ENCODE measurements around the gene KRTAP5-5.
"Not testable (repeated sequence)": the region's sequence is repeated elsewhere in the genome, so short reads cannot be mapped to it uniquely, and the experiment has no call there.

The KRTAP5-5 gene, protein sequence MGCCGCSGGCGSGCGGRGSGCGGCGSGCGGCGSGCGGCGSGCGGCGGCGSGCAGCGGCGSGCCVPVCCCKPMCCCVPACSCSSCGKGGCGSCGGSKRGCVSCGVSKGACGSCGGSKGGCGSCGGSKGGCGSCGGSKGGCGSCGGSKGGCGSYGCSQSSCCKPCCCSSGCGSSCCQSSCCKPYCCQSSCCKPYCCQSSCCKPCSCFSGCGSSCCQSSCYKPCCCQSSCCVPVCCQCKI

DNA sequence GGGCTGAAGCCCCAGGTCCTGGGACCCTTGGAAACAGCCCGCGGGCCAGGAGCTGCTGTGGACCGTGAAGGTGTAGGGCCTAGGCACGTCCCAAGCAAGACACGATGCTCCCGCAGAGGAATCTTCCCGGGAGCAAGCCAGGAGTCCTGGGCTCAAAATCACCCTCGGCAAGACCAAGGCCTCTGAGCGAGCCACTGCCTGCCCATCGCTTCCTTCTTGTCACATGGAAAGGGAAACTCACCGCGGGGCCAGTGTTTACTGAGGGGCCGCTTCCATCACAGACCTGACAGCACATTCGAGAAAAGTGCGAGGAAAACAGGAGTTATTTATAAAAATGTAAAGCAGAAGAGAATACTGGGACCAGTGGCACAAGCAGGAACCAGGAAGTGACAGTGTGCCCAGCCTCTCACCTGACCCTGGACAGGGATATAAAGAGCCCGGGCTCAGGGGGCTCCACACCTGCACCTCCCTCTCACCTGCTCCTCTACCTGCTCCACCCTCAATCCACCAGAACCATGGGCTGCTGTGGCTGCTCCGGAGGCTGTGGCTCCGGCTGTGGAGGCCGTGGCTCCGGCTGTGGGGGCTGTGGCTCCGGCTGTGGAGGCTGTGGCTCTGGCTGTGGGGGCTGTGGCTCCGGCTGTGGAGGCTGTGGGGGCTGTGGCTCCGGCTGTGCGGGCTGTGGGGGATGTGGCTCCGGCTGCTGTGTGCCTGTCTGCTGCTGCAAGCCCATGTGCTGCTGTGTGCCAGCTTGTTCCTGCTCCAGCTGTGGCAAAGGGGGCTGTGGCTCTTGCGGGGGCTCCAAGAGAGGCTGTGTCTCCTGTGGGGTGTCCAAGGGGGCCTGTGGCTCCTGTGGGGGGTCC lies at the start of gene KRTAP5-5:
TSS of gene KRTAP5-5 (plus strand) at position 450 of the 860 bp plus-strand sequence. CDS start at position 516, 66 bp downstream.
- DNase-seq, result no peak

DNA sequence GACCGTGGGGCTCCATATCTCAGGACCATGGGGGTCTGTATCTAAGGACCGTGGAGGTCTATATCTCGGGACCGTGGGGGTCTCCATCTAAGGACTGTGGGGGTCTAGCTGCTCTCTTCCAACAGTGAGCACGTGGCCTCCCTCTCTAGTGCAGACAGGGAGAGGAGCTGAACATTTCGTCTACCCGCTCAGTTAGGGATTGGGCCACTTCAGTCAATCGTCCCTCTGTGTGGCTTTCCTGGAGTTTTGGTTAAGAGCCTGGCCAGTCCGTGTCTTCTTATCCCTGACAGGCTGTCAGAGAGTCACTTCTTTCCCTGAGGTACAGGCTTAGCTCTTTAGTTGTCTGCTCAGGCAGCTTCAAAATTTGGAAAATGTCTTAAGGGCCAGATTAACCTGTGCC lies 47.6 kb upstream of the KRTAP5-5 start:
- no peak for DNase-seq

DNA sequence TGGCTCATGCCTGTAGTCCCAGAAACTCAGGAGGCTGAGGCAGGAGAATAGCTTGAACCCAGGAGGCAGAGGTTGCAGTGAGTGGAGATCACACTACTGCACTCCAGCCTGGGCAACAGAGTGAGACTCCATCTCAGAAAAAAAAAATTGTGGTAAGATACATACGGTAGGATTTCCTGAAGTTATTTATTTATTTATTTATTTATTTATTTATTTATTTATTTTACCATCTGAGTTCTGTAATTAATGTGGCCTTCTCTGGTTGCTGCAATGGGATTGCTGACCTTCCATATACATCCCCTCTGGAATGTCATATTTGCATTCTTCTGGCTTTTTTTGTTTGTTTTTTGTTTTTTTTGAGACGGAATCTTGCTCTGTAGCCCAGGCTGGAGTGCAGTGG lies 46.7 kb upstream of the KRTAP5-5 start:
- not testable (repeated sequence) for DNase-seq

DNA sequence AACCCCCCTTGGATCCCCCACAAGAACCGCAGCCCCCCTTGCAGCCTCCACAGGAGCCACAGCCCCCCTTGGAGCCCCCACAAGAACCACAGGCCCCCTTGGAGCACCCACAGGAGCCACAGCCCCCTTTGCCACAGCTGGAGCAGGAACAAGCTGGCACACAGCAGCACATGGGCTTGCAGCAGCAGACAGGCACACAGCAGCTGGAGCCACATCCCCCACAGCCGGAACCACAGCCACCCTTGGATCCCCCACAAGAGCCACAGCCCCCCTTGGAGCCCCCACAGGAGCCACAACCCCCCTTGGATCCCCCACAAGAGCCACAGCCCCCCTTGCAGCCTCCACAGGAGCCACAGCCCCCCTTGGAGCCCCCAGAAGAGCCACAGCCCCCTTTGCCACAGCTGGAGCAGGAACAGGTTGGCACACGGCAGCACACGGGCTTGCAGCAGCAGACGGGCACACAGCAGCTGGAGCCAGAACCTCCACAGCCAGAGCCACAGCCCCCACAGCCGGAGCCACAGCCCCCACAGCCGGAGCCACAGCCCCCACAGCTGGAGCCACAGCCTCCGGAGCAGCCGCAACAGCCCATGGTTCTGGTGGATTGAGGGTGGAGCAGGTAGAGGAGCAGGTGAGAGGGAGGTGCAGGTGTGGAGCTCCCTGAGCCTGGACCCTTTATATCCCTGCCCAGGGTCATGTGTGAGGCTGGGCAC lies 44.8 kb upstream of the KRTAP5-5 start, which contains the start of gene KRTAP5-1:
TSS of gene KRTAP5-1 (minus strand) at position 623 of the 710 bp plus-strand sequence. CDS start at position 589, 34 bp downstream.
- not testable (repeated sequence) for DNase-seq

DNA sequence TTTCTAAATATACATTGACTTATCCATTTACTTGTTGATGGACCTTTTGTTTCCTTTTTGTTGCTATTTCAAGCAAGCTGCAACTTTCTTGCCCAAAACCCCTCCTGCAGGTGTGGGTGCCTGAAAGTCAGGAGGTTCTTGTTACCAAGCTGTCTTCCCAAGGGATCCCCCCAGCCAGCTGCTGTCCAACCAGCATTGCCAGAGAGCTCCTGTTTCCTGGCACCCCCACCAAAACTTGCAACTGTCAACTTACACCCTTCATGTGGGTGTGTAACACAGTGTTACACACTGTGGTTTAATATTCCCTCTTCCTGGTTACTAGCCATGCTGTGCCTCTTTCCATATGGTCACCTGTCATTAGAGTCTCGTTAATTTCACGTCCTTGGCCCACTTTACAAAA lies 42.9 kb upstream of the KRTAP5-5 start:
- no peak for DNase-seq

DNA sequence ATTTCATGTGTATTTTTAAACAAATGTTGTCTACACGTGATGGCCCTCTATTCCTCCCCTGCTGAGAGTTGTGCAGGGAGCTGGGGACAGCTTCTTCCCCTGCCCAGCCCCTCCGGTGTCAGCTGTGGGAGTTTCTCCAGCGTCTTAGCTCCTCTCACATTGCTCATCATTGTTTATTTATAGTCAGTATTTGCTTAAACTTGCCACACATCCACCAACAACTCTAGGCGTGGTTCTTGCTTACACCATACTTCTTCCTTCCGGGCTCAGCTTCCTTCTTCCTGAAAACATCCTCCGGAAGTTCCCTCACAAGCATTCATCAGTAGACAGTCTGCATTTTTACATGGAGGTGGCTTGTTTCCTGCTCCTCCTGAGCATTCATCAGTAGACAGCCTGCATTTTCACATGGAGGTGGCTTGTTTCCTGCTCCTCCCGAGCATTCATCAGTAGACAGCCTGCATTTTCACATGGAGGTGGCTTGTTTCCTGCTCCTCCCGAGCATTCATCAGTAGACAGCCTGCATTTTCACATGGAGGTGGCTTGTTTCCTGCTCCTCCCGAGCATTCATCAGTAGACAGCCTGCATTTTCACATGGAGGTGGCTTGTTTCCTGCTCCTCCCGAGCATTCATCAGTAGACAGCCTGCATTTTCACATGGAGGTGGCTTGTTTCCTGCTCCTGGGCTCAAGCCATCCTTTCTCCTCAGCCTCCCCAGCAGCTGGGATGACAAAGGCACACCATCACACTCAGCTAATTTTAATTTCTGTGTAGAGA lies 40.2 kb upstream of the KRTAP5-5 start:
- DNase-seq, result not testable (repeated sequence)

DNA sequence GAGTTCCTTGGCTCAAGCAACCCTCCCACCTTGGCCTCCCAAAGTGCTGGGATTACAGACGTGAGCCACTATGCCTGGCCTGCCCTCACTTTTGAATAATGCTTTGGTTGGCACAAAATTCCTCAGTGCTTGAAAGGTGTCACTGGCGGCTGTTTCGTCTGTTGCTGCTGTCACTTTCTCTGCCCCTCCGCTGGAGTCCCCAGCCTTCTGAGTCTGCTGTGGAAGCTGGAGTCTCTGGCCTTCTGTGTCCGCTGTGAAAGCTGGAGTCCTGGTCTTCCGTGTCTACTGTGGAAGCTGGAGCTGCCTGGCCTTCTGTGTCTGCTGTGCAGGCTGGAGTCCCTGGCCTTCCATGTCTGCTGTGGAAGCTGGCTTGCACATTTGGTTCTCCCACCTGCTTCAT lies 39.6 kb upstream of the KRTAP5-5 start:
- no peak for DNase-seq

DNA sequence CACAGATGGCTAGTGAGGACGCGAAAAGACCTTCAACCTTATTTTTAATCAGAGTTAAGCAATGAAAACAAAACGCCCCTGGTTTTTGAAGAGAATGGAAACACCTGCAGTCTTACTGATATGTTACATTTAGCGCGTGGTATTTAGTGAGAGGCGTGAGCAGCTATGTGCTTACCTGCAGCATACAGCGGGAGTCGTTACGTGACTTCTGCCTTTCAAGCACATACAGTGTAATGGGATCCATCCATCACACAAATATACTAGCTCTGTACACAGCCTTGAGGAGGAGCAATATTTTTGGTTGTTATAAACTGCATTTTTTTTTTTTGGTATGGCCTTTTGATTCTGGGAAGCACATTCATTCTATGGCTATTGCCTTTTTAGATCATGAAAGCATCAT lies 36.9 kb upstream of the KRTAP5-5 start:
- no peak for DNase-seq

DNA sequence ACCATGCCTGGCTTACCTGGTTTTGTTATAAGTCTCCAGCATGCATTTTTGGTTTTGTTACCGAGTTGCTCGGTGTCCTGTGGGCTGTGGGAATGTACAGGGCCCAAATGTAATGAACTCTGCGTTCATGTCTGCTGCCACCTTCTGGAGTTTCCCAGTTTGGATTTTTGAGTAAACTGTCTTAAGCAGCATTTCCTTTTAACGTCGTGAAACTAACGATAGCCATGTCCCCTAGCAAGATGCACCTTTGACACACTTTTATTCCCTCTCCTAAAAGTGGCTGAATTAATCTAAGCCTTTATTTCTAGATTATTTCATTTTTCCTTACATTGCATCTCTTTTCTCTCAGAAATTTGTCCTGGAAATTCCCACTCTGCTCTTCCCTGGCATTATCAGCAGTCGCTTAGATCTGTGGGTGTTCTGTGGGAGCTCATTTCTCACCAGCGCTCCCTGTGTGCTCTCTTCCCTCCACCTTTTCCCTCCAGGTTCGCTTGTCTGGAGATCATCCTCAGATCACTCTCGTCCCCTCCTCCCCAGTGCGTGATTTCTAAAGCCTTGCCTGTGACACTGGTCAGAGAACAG lies 33.5 kb upstream of the KRTAP5-5 start:
- not testable (repeated sequence) for DNase-seq

DNA sequence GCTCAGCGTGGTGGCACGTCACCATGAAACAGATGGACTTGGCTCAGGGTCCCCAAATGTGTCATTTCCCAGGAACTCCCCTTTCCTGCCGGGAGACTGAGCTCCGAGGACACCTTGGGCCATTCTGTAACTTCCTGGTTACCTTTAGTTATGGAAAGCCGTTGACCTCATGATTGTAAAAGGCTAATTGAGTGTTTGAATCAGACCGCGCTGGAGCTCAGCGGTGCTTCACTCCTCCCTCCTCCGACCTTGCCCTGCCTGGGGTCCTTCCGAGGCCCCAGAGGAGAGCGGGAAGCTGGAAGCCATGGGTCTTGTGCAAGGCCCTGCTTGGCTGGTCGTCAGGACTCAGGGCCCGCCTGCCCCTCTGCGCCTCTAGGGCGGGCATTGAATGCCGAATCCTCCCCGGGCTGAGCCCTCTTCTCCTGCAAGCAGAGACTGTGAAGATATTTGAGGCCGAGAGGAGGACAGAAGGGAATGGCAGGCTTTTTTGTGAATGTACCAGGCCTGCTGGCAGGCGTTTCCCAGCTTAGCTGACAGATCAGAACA lies 32.9 kb upstream of the KRTAP5-5 start:
- not testable (repeated sequence) for DNase-seq

DNA sequence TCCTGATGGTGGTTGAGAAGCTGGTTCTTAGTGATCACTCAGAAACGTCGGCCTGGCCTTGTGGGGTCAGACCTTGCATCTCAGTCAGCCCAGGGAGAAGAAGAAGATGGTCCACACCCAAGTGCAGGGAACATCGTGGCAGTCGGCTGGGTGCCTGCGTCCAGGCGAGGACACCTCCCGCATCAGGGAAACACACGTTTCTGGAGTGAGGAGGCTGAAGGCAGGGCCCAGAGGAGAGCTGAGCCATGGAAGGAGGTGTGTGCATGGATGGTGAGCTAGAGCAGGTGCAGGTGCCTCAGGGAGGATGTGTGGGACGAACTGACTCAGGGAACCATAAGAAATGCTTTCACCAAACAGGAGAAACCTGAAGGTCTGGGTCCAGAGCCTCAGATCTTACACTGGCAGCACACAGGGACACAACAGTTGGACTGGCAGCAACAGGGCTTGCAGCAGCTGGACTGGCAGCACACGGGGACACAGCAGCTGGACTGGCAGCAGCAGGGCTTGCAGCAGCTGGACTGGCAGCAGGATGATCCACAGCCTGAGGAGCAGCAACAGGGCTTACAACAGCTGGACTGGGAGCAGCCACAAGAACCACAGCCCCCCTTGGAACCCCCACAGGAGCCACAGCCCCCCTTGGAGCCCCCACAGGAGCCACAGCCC lies 32.1 kb upstream of the KRTAP5-5 start:
- no peak for DNase-seq

DNA sequence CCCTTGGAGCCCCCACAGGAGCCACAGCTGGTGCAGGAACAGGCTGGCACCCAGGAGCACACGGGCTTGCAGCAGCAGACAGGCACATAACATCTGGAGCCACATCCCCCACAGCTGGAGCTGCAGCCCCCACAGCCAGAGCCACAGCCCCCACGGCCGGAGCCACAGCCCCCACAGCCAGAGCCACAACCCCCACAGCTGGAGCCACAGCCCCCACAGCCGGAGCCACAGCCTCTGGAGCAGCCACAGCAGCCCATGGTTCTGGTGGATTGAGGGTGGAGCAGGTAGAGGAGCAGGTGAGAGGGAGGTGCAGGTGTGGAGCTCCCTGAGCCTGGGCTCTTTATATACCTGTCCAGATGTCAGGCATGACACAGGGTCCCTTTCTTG lies 31.6 kb upstream of the KRTAP5-5 start, which contains the start of gene KRTAP5-2:
TSS of gene KRTAP5-2 (minus strand) at position 301 of the 387 bp plus-strand sequence. CDS start at position 257, 44 bp downstream.
- DNase-seq, result no peak

DNA sequence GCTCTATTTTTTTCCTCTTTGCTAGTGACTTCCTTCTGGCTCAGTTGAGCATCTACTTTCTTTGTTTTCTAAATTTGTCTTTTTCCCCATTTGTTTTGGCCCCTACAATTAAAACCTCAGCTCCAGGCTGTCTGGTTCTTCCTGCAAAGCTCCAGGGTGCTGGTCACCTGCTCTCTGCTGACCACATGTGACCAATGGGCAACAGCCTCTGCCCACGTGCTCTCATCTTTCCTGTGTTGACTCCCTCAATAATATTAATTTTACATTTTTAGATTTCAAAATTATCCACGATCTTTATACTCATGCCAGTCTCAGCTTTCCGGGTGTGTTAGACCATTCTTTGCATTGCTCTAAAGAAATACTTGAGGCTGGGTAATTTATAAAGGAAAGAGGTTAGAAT lies 31.2 kb upstream of the KRTAP5-5 start:
- DNase-seq, result not testable (repeated sequence)

DNA sequence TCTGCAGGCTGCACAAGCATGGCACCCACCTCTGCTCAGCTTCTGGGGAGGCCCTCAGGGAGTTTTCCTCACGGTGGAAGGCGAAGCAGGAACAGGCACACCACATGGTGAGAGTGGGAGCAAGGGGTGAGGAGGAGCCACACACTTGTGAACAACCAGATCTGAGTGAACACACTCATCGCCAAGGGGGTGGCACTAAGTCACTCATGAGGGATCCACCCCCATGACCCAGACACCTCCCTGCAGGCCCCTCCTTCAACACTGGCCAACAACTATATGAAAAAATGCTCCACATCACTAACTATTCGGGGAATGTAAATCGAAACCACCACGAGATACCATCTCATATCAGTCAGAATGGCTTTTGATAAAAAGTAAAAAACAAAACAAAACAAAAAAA lies 30.8 kb upstream of the KRTAP5-5 start:
- DNase-seq, result no peak

DNA sequence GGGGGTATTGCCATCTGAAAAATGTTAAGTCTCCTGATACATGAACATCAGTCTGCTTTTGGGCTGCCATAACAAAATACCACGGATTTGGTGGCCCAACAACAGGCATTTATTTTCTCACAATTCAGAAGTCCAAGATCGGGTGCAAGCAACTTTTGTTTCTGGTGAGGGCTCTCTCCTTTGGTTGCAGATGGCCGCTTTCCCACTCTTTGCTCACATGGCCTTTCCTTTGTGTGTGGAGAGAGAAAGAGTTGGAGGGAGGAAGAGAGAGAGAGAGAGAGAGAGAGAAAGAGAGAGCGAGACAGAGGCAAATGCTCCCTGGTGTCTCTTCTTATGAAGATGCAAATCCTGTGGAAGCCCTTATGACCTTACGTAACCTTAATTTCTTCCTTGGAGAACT lies 28.9 kb upstream of the KRTAP5-5 start:
- no peak for DNase-seq

DNA sequence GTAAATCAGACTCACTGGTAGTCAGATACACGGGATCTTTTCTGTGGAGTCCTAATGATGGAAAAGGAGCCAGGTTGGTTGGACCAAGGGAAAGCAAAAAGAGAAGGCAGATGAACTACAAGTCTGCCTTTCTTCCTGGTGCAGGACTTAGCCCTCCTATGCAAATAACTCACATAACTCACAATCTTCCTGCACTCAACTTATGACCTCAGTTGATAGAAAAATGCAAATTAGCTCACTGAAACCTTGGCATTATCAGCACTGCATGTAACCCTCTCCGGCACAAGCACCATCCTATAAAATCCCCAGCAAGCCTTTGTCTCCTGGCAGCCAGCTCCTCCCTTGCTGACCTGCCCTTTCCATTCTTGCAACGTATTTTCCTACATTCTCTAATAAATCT lies 27.9 kb upstream of the KRTAP5-5 start:
- not testable (repeated sequence) for DNase-seq

DNA sequence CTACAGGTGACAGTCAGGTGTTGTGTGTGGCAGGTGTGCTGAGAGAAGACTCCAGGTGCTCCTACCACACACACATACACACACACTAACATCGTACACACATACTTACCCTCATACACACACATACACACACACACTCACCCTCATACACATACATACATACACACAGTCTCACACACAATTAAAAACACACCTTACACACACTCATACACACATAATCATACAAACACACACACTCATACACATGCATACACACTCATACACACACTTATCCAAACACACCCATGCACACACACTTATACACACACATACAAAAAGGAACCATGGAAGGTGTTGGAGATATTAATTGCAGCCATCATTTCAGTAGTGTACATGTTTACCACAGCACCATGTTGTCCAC lies 25.9 kb upstream of the KRTAP5-5 start:
- no peak for DNase-seq

DNA sequence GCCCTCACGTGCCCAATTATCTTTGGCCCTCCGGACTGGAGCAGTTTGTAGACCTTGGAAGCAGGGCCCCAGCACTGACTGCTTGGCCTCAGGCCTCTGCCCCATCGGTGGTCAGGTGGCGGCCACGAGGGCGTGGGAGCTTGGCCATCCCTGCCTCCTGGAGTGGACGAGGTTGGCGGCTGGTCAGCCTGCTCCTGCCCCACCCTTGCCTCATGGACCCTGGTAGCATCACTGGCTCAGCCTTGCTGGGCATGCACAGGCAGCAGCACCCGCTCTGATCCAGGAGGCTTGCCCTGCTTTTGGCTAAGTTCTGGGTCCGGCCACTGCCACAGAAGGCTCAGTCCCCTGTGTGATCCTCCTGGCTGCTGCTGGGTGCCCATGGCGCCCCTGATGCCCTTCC lies 25.4 kb upstream of the KRTAP5-5 start:
- DNase-seq, result no peak

DNA sequence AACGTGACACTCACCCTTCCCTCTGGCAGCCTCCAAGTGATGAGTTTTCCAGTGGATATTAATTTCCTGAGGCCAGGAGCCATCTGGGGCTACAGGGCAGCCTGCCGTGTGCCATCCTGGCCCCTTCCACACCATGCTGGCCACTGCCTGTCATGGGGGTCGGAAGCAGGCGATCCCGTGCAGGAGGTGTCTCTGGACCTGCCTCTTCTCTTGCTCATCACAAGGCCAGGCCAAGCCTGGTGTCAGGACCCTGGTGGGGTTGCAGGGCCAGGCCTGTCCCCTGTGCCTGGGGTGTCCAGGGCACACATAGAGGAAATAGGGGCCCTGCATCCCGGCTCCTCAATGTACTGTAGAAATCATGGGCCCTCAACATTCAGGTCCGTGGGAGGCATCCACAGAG lies 24.9 kb upstream of the KRTAP5-5 start:
- DNase-seq, result no peak

DNA sequence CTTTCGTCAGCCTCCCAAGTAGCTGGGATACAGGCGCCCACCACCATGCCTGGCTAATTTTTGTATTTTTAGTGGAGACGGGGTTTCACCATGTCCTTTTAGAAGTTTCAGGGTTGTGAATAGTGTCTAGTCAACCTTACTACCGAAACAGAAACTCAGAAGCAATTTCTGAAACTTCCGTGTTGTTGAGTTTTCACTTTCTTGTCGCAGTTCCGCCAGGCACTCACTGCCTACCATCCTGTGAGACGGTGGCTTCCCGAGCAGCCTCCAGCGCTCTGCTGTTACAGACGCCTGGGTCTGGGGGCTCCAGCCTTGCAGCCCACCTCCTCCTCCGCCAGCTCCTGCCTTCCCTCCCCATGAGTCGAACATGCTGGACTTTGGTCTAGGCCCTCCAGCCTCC lies 23.7 kb upstream of the KRTAP5-5 start:
- not testable (repeated sequence) for DNase-seq

DNA sequence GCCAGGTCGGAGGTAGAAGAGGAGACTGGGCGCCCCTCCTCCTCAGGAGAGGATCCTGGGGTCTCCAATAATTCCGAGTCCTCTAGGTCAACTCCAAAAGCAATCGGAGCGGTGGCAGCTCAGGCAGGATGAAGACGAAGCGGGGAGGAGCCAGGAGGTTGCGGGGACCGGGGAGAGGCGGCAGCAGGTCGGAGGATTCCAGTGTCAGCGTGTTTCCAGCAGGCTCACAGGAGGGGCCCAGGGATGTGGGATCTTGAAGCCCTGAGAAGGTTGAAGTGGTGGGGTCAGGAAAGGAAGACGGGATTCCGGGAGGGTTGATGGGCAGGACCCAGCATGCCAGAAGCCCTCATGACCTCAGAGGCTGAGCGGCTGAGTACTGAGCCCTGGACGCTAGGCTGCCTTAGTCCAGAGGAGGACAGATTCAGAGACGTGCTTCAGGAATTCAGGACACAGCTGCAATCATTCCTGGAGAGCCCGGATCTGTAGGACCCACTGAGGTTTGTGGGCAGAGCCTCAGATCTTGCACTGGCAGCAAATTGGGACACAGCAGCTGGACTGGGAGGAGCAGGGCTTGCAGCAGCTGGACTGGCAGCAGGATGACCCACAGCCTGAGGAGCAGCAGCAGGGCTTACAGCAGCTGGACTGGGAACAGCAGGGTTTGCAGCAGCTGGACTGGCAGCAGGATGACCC lies 22.3 kb upstream of the KRTAP5-5 start:
- DNase-seq, result not testable (repeated sequence)

Measured in NK-92 treated with Interleukin-12 subunit alpha and Interleukin-12 subunit beta, amount 100 ng/mL, for 24 hours (cell line).